NCI-H187 (cell line): ENCODE measurements around the gene ULK1.
"Not testable (repeated sequence)": the region's sequence is repeated elsewhere in the genome, so short reads cannot be mapped to it uniquely, and the experiment has no call there.

Experiments used
- DNase-seq, 2 experiments: peaks; one replicate each; lab custom pipeline; 2025; lab: John Stamatoyannopoulos, UW

ULK1 gene

DNA sequence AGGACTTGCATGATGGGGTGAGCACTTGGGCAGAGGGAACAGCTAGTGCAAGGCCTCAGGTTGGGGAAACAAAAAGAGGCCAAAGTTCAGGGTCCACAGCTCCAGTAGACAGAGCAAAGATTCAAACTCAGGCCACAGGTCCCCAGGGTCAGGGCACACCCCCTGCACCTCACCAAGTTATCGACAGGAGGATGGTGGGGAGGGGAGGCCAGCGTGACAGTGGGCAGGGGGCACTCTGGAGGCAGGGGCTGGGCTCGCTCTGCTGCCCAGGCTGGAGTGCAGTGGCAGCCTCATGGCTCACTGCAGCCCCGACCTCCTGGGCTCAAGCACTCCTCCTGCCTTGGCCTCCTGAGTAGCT, 32.4 kb upstream of the ULK1 start:
- no peak for DNase-seq

DNA sequence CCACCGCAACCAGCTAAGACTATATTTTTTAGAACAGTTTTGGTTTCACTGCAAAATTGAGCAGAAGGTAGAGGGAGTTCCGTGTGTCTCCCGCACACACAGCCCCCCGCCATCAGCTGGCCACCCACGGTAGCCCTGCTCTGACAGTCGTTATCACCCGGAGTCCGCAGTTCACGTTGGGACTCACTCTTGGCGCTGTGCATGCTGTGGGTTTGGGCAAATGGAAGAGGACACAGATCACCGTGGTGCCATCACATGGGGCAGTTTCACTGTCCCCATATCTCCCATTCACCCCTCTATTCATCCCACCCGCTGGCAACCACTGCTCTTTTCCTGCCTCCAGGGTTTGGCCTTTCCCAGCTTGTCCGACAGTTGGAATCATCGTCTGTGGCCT, 31.8 kb upstream of the ULK1 start:
- no peak for DNase-seq

DNA sequence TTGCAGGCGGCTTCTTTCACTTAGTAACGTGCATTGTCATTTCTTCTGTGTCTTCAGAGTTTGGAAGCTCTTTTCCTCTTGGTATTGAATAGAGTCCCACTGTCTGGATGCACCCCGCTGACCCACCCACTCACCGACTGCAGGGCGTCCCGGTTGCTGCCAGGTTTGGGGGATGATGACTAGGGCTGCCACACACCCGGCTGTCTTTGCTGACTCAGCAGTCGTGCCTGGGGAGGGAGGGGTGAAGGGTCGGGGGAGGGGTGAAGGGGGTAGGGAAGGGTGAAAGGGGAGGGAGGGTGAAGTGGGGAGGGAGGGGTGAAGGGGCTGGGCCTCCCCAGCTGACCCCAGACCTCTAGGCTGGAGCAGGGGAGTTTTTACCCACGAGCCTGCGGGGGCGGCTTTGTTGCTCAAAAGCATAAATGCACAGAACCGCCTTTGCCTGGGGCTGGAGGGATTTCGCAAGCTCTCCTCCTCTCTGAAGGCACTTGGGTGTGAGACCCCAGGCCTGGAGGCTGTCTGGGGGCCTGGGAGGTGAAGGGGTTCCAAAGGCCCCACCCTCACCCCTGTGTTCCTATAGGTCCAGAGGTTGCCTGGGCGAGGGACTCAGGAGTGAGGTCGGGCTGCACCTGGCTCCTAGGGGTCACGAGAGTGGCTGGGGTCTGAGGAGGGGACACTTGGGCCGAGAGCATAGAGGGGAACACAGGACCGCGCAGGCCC, 31.3 kb upstream of the ULK1 start:
- no peak for DNase-seq

DNA sequence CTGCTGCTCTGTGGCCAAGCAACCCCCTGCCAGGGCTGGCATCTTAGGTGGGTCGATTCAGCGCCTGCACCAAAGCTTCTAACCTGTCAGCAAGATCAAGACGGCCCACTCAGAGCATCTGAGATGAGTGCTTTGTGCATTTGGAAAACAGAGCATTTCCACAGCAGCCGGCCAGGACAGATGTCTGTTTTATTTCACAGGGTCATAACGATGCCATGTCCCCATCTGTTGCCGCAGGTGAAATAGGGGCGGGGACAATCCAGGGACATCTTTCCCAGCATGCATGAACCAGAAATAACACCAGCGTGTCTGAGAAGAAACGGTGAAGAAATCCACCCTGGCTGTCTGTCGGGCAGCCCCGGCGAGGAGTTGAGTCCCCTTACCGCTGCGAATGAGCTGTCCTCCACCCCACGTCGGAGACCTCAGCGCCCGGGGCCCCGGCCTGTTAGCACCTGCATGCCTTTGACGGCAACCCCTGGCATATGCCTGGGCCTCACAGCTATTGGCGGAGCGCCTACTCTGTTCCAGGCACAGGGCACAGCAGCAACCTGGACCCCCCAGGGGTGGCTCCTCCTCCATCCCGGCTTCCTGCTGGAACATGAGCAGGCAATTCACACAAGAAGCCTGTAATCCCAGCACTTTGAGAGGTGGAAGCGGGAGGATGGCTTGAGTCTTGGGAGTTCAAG, 30.6 kb upstream of the ULK1 start:
- DNase-seq: no peak

DNA sequence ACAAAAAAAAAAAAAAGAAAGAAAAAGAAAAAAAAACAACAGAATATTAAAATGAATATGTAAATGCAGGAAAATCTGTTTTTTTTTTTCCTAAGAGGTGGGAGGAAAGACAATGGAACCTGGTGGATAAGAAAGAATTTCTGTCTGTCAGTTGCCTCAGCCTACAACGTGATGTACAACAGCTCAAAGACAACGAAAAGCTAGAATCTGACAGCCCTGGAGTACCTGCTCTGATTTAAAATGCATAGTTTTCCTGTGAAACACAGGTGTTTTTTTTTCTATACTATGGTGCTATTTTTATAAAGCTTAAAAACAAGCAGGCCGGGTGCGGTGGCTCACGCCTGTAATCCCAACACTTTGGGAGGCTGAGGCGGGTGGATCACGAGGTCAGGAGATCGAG, 30.0 kb upstream of the ULK1 start:
- DNase-seq: no peak

DNA sequence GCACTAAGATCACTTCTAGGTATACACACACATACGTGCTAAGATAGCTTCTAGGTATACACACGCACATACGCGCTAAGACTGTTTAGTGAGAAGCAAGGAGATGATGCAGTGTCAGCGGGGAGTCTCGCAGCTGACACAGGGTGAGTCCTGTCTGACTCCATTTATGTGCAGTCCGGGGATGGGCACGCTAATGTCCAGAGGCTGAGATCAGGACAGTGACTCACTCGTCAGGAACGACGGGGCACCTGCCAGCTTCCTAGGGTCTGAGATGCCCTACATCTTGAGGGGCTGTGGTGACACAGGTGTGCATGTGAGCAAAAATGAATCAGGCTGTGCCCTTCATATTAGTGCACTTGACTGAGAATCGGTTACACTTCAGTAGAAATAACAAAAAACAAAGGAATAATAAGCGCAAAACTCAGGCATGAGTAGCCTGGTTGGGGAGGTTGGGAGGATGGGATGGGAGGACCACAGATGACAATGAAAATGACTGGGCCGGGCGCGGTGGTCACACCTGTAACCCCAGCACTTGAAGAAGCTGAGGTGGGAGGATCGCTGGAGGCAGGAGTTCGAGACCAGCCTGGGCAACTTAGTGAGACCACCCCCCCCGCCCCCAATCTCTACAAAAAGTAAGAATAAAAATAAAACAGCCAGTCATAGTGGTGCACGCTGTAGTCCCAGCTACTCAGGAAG, 29.1 kb upstream of the ULK1 start:
- no peak for DNase-seq

DNA sequence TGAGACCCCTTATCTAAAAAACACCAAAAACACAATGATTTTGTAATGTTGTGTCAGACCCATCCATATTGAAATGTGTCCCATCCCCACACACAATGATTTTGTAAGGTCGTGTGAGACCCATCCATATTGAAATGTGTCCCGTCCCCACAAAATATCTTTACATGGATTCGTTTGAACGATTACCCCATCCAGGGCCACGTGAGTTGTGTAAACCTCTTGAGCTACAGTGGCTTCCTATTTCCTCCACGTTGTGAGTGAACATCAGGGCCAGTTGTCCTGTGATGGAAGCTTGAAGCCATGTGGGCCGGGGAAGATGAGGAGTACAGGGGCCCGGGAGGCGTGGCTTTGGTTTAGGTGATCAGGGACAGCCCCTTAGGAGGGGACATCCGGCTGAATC, 27.0 kb upstream of the ULK1 start:
- DNase-seq: no peak

DNA sequence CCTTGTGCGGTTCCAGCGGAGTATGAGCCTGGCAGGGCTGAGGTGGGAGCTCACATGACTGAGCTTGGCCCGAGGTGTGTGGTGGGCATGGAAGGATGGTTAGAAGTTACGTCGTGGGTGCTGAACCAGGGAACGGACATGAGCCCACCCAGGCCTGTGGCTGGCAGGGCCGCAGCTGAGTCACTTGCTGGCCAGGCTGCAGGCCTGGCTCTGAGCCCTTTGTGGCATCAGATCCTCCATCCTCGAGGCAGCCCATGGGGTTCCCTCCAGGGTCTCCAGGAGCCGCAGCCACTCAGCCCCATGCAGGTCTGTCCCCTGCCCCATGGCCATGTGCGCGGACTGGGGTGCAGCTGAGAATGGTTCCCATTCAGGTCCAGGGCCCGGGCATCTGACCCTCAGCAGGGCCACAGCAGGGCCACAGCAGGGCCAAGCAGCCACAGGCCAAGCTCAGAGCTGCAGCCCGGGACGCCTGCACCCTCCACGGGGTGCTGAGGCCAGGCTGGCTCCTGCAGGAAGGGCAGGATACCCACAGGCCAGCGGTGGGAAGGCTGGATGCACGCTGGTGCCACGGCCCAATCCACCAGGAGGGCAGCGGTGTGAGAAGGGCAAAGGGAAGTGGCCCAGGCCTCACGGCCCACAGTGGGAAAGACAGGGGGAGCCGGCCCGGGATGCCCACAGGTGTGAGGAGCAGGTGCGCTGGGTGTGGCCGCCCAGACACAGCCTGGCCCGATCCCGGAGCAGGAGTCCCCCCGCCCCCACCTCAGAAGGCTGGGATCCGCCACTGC, 26.3 kb upstream of the ULK1 start:
- DNase-seq: no peak

DNA sequence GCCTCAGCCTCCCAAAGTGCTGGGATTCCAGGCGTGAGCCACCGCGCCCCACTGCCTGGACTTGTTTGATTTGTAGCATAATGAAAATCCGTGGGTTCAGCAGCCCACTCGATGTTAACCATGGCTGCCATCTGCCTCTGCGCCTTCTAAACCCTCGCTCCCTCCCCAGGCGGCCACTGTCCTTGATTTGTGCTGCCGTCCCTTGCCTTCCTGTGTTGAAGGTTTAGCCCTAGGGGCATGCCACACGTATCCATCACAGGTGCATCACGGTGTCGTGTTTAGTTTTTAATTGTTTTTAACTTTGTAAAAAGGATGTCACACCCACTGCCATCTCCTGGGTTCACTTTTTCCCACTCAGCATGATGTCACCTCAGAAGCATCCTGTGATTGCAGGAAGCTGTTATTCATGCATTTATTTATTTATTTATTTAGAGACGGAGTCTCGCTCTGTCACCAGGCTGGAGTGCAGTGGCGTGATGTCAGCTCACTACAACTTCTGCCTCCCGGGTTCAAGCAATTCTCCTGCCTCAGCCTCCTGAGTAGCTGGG, 24.5 kb upstream of the ULK1 start:
- no peak for DNase-seq

DNA sequence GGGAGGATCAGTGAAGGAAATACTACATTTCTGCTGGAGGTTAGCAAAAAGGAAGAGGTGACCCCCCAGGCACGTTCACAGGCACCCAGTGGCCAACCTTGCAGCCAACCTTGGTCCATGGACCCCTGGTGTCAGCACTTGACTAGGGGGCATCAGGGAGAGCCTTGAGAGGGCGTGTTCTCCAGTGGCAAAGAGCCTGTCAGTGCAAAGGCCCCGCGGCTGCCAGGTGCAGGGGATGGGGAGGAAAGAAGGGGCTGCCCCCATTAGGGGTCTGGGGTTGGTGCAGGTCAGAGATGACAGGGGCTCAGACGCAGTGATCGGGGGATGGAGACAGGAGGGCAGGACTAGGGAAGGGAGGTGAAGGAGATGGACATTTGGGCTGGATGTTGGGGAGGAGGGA, 22.7 kb upstream of the ULK1 start:
- DNase-seq: no peak

DNA sequence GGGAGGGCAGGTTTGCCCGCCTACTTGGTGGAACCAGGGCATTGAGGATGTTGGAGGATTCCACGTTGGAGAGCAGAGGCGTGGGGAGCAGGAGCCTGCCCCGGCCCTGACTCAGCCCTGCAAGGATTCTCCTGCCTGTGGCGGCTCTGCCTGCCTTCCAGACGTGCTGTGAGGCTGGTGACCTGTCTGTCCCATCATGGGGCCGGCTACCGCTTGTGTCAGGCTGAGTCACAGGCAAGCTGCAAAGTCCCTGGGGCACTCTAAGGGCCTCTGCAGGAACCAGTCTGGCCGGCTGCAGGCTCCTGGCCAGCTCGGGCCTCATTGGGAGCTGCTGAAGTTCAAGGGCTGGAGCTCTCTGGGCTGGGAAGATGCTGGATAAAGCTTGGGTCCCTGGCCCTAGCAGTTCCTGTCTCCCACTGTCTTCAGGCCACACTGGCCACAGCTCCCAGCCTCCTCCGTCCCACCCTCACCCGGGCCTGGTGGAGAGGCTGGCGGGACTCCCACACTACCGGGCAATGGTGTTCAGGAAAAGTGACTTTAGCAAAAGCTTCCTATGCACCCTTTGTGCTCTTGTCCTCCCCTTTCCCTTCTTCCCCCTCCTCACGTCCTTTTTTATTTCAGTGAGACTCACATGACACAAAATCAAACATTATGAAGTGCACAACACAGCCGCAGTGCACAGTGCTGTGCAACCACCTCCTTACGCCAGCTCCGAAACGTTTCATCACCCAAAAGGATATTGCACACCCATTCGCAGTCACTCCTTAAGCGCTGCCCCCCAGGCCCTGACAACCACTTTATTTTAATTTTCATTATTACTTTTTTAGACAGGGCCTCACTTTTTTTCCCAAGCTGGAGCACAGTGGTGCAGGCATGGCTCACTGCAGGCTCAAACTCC, 22.0 kb upstream of the ULK1 start:
- no peak for DNase-seq

DNA sequence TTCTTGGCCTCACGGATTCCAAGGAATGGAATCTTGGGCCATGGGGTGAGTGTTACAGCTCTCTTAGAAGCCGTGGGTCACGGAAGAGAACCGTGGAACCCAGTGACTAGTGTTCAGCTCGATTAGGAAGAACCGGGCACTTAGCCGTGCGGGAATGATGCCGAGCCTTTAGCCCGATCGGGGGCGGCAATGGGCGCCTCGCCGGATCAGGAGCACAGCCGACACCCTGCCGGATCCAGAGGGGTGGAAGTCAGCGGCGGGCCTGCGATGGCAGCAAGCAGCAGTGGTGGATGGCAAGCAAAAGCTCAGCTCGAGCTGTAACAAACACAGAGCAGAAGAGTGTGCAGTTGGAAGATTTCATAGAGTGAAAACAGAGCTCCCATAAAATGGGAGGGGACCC, 21.1 kb upstream of the ULK1 start:
- no peak for DNase-seq

DNA sequence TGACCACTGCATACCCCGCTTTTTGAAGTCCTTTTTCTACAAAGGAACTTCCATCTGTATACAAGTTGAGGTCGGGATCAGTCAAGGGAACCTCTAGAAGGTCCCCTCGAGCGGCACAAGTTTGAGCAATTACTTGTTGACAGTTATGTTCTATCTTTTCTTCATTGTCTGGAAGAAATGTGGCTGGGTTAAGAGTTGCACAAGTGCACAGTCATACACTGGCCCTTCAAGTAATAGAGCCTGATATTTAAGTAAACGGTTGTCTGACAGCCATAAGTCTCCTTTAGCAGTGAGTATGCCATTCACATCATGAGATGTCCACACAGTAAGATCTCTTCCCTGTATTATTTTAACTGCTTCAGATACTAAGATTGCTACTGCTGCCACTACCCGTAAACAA, 19.4 kb upstream of the ULK1 start:
- DNase-seq: not testable (repeated sequence)

DNA sequence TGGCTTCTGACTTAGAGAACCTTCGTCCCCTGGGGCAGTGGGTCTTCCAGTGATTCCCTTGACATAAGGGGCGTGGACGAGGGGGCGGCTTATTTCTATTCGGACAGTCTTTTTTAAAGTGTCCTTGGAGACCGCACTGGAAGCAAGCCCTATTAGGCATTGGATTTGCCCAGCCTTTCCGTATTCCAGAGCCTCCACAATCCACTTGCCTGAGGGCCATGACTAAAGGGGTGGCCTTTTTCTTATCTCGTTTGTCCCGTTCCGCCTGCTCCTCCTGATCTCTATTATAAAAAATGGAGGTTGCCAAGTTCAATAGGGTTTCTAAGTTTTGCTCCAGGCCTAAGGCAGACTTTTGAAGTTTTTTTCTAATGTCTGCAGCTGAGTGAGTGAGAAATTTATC, 17.2 kb upstream of the ULK1 start:
- not testable (repeated sequence) for DNase-seq

DNA sequence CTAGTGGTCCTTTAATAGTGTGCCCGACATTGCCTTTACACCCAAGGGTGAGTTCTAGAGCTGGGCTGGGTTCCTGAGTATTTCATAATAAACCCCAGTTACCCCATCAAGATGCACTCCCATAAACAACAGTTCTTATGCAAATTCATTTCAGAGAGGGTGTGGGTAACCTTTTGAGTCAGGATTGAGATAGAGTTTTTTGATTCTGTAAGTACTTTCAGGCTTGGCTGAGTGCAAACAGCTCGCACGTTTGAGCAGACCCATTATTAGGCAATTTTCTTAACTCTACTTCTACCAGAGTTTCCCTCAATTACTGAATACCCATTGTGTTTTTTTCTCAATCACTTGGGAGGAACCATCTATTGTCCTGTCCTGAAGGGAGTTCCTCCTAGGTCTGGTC, 16.0 kb upstream of the ULK1 start:
- not testable (repeated sequence) for DNase-seq

DNA sequence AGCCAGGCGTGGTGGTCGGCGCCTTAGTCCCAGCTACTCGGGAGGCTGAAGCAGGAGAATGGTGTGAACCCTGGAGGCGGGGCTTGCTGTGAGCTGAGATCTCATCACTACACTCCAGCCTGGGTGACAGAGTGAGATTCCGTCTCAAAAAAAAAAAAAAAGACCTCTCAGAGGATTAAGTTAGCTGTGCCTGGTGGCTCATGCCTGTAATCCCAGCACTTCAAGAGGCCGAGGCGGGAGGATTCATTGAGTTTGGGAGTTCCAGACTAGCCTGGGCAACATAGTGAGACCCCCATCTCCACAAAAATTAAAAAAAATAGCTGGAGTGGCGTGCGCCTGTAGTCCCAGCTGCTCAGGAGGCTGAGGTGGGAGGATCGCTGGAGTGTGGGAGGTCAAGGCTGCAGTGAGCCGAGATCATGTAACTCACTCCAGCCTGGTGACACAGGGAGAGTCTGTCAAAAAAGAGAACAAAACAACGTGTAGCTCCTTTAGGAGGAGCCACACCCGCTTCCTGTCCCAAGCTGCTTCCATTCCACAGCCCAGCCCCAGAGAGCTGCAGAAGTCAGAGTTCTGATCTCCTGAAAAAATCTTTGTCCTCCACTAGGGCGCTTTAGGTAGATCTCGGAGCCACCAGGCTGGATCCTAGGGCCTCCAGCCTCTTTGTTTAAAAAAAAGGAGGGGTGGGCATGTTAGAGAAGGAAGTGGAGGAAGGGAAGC, 11.5 kb upstream of the ULK1 start:
- DNase-seq: no peak

DNA sequence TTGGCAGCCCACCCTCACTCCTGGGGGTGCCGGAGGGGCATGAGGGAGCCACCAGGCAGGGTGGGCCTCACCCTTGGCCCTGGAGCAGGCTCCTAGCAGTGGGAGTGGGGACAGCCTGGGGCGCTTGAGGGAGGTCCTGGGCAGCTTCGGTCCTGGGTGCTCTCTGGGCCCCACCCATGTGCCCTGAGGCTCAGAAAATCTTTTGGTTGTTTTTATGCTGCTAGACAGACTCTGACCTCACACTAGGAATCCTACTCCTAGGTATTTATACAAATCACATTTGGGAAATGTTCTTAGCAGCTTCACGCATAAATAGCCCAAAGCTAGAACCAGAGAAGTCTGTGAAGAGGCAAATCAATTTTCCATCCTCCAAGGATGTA, 10.9 kb upstream of the ULK1 start:
- no peak for DNase-seq

DNA sequence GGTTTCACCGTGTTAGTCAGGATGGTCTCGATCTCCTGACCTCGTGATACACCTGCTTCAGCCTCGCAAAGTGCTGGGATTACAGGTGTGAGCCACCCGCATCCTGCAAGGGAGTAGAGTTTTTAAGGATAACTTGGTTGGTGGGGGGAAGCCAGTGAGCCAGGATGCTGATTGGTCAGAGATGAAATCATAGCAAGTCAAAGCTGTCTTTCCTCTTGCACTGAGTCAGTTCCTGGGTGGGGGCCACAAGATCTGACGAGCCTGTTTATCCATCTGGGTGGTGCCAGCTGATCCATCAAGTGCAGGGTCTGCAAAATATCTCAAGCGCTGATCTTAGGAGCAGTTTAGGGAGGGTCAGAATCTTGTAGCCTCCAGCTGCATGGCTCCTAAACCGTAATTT, 9.3 kb upstream of the ULK1 start:
- not testable (repeated sequence) for DNase-seq

DNA sequence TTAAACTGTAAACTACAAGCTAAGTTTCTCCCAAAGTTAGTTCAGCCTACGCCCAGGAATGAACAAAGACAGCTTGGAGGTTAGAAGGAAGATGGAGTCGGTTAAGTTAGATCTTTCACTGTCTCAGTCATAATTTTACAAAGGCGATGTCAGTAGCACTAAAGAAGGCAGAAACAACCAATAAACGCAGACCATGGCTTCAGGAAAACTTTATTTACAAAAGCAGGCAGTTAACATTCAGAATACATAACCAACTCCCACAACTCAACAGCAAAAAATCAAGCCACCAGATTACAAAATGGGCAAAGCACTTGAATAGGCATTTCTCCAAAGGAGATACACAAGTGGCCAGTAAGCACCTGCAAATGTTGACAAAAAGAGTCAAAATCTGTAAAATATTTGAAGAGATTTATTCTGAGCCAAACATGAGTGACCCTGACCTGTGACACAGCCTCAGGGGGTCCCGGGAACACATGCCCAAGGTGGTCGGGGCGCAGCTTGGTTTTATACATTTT, 8.8 kb upstream of the ULK1 start:
- DNase-seq: no peak

DNA sequence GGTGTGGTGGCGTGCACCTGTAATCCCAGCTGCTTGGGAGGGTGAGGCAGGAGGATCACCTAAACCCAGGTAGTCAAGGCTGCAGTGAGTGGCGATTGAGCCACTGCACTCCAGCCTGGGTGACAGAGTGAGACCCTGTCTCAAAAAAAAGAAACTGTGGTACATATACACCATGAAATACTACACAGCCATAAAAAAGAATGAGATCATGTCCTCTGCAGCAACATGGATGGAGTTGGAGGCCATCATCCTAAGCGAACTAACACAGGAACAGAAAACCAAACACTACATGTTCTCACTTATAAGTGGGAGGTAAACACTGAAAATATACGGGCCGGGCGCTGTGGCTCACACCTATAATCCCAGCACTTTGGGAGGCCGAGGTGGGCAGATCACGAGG, 2.7 kb upstream of the ULK1 start:
- DNase-seq: not testable (repeated sequence)
